A549 (cell line): ENCODE results near the gene LCN6. TPM values are rescaled to one million over a fixed set of nuclear protein-coding genes. Genes with fewer than 3 reads are reported as not detected.

Experiments used
- ATAC-seq, 2 experiments: fragments of 200-7000 bp in 1 of 2; fragments of >200 bp in 1 of 2; cut with Nextera tagmentation in 1 of 2; cut with Tn5 transposase in 1 of 2; 3 replicates each; pipeline versions ENCODE4 v1.8.0 to v1.9.1; 2018 to 2020; ENCODE audit warnings: mild to moderate bottlenecking in 1 of 2, moderate library complexity in 1 of 2
- CTCF ChIA-PET: fragments of 300-600 bp; sonication (Branson Sonifier 250); formaldehyde crosslinking; extraction: SDS; loops from one replicate; lab custom pipeline; 2021; ENCODE audit warnings: antibody characterized with exemption, inconsistent platforms; lab: Yijun Ruan, JAX
- POLR2A ChIA-PET: fragments of 350-600 bp; formaldehyde crosslinking; extraction: SDS; loops from one replicate; lab custom pipeline; 2021; ENCODE audit warnings: antibody characterized with exemption, inconsistent platforms; lab: Yijun Ruan, JAX
- DNase-seq, 2 experiments: peaks; one replicate each; pipeline versions ENCODE4 v3.0.0 to v3.0.0-alpha.2; 2011 to 2016; ENCODE audit warnings: low read depth in 1 of 2, low spot score in 1 of 2
- FAIRE-seq: peaks from 2 replicates; lab custom pipeline; 2011; peaks lifted over from hg19 to GRCh38; lab: Jason Lieb, UNC
- H3K27ac ChIP-seq, 2 experiments: fragments of >200 bp; sonication (Bioruptor Twin); formaldehyde crosslinking; 3 replicates each; pipeline ENCODE4 v1.5.1; 2016 to 2017
- H3K4me1 ChIP-seq: fragments of >200 bp; sonication (Bioruptor Twin); formaldehyde crosslinking; 3 replicates; pipeline ENCODE4 v1.6.1; 2016
- H3K4me2 ChIP-seq: fragments of >200 bp; sonication (Bioruptor Twin); formaldehyde crosslinking; 3 replicates; pipeline ENCODE4 v1.6.1; 2016
- H3K4me3 ChIP-seq: fragments of >200 bp; sonication (Bioruptor Twin); formaldehyde crosslinking; 3 replicates; pipeline ENCODE4 v1.5.1; 2016
- H3K9me3 ChIP-seq: fragments of >200 bp; sonication (Bioruptor Twin); formaldehyde crosslinking; 3 replicates; pipeline ENCODE4 v1.6.1; 2016
- CBX2 ChIP-seq: fragments of 200-600 bp; sonication (generic); IDR thresholded peaks from 2 replicates; pipeline ENCODE4 v1.6.1; 2016; ENCODE audit warnings: low read depth, mild to moderate bottlenecking, borderline replicate concordance
- CBX8 ChIP-seq: fragments of 200-600 bp; sonication (generic); IDR thresholded peaks from 2 replicates; pipeline ENCODE4 v1.6.1; 2016
- CEBPB ChIP-seq, 2 experiments: fragments of >200 bp in 1 of 2; sonication (Bioruptor Twin) in 1 of 2; formaldehyde crosslinking in 1 of 2; IDR thresholded peaks; 2 replicates each; pipeline ENCODE4 v1.6.1; 2012 to 2016
- CHD2 ChIP-seq: fragments of 150-350 bp; IDR thresholded peaks from 2 replicates; pipeline ENCODE4 v1.6.1; 2014; ENCODE audit warnings: low read length; ENCODE audit not compliant: partially characterized antibody
- FOSB ChIP-seq: fragments of 250-450 bp; sonication (Bioruptor Pico); IDR thresholded peaks from 2 replicates; pipeline ENCODE4 v1.5.0; 2020; ENCODE audit warnings: mild to moderate bottlenecking, moderate library complexity
- GATA3 ChIP-seq: IDR thresholded peaks from 2 replicates; pipeline ENCODE4 v1.6.1; 2012; ENCODE audit warnings: borderline replicate concordance
- HOXA7 ChIP-seq: fragments of 250-450 bp; sonication (Bioruptor Pico); IDR thresholded peaks from 2 replicates; pipeline ENCODE4 v1.5.0; 2020; ENCODE audit warnings: mild to moderate bottlenecking, moderate library complexity
- HOXB5 ChIP-seq: fragments of 250-450 bp; sonication (Bioruptor Pico); IDR thresholded peaks from 2 replicates; pipeline ENCODE4 v1.5.0; 2020; ENCODE audit warnings: mild to moderate bottlenecking, moderate library complexity
- KDM1A ChIP-seq: fragments of 200-600 bp; sonication (generic); IDR thresholded peaks from 2 replicates; pipeline ENCODE4 v1.6.1; 2016; ENCODE audit warnings: low read depth, mild to moderate bottlenecking
- MAFK ChIP-seq: fragments of 450-650 bp; IDR thresholded peaks from 2 replicates; pipeline ENCODE4 v1.6.1; 2014; ENCODE audit not compliant: partially characterized antibody
- MAZ ChIP-seq: fragments of 150-350 bp; IDR thresholded peaks from 2 replicates; pipeline ENCODE4 v1.6.1; 2014; ENCODE audit warnings: antibody characterized with exemption, low read depth, low read length, borderline replicate concordance
- MYC ChIP-seq: IDR thresholded peaks from 2 replicates; pipeline ENCODE4 v1.6.1; 2012; ENCODE audit warnings: mild to moderate bottlenecking, inconsistent platforms, low read length, improper control_type of control experiment, borderline replicate concordance
- NPAS2 ChIP-seq: fragments of 250-450 bp; sonication (Bioruptor Pico); IDR thresholded peaks from 2 replicates; pipeline ENCODE4 v1.8.0; 2022; ENCODE audit warnings: mild to moderate bottlenecking, moderate library complexity, borderline replicate concordance
- NR3C1 ChIP-seq: fragments of >200 bp; sonication (Bioruptor Twin); formaldehyde crosslinking; IDR thresholded peaks from 3 replicates; pipeline ENCODE4 v1.6.1; 2017
- POLR2A ChIP-seq: IDR thresholded peaks from 2 replicates; pipeline ENCODE4 v1.6.1; 2012; ENCODE audit warnings: mild to moderate bottlenecking, low read length
- RARB ChIP-seq: fragments of 250-450 bp; sonication (Bioruptor Pico); IDR thresholded peaks from 2 replicates; pipeline ENCODE4 v1.8.0; 2021; ENCODE audit warnings: mild to moderate bottlenecking, moderate library complexity
- RFX5 ChIP-seq: fragments of 450-650 bp; IDR thresholded peaks from 2 replicates; pipeline ENCODE4 v1.7.1; 2014; ENCODE audit warnings: antibody characterized with exemption, mild to moderate bottlenecking, moderate library complexity
- RNF2 ChIP-seq: fragments of 200-600 bp; sonication (generic); IDR thresholded peaks from 2 replicates; pipeline ENCODE4 v1.6.1; 2016; ENCODE audit warnings: low read depth, mild to moderate bottlenecking, antibody characterized with exemption, moderate library complexity, borderline replicate concordance
- SREBF2 ChIP-seq: fragments of 450-650 bp; IDR thresholded peaks from 2 replicates; pipeline ENCODE4 v1.6.1; 2014; ENCODE audit warnings: mild to moderate bottlenecking, moderate library complexity
- TFCP2L1 ChIP-seq: fragments of 250-450 bp; sonication (Bioruptor Pico); IDR thresholded peaks from 2 replicates; pipeline ENCODE4 v1.5.0; 2021; ENCODE audit warnings: mild to moderate bottlenecking
- TP53 ChIP-seq: fragments of 250-450 bp; sonication (Bioruptor Pico); IDR thresholded peaks from 2 replicates; pipeline ENCODE4 v1.5.0; 2021; ENCODE audit warnings: mild to moderate bottlenecking, moderate library complexity
- ZC3H11A ChIP-seq: fragments of 450-650 bp; IDR thresholded peaks from 2 replicates; pipeline ENCODE4 v1.6.1; 2014; ENCODE audit warnings: antibody characterized with exemption, mild to moderate bottlenecking
- ZNF302 ChIP-seq: fragments of 250-450 bp; sonication (Bioruptor Pico); IDR thresholded peaks from 2 replicates; pipeline ENCODE4 v1.9.0; 2021; ENCODE audit warnings: inconsistent platforms, mild to moderate bottlenecking, moderate library complexity
- WGBS: methylation state at CpG from one replicate; pipeline ENCODE4 v1.1.6; 2017; ENCODE audit errors: missing lambda C conversion rate; 5-methylcytosine and 5-hydroxymethylcytosine counted together
- polyA plus RNA-seq, 4 experiments: library from polyadenylated mRNA; depleted of rRNA in 3 of 4; stranded (reverse); fragments of >200 nt; fragmentation: RNase III in 1 of 4; extraction: RNeasy Plus Mini Kit Qiagen cat#74134 plus additional on column Dnase treatment in 1 of 4; gene quantifications; 2 replicates in 3 of 4; 3 replicates in 1 of 4; pipeline ENCODE4 v1.2.3, GENCODE V29; 2011 to 2017
- TF ChIP-seq, protein P1 (sequence below): IDR thresholded peaks from 2 replicates; pipeline ENCODE4 v1.6.1; 2012
- TF ChIP-seq, protein P2 (sequence below): IDR thresholded peaks from 2 replicates; pipeline ENCODE4 v1.6.1; 2012
- TF ChIP-seq, protein P3 (sequence below): fragments of 250-450 bp; sonication (Bioruptor Pico); IDR thresholded peaks from 2 replicates; pipeline ENCODE4 v1.5.0; 2021; ENCODE audit warnings: mild to moderate bottlenecking, moderate library complexity, borderline replicate concordance
- TF ChIP-seq, protein P4 (sequence below): fragments of >200 bp; sonication (Bioruptor Twin); formaldehyde crosslinking; IDR thresholded peaks from 3 replicates; pipeline ENCODE4 v1.6.1; 2016
- TF ChIP-seq, protein P5 (sequence below): fragments of 150-350 bp; IDR thresholded peaks from 2 replicates; pipeline ENCODE4 v1.6.1; 2014; ENCODE audit warnings: low read depth, mild to moderate bottlenecking, low read length
- TF ChIP-seq, protein P6 (sequence below): fragments of 450-650 bp; IDR thresholded peaks from 2 replicates; pipeline ENCODE4 v1.6.1; 2014; ENCODE audit warnings: antibody characterized with exemption

Gene LCN6
- polyA plus RNA-seq, 2 of the 4 experiments (the other 2 are of a cell fraction), result not detected

DNA sequence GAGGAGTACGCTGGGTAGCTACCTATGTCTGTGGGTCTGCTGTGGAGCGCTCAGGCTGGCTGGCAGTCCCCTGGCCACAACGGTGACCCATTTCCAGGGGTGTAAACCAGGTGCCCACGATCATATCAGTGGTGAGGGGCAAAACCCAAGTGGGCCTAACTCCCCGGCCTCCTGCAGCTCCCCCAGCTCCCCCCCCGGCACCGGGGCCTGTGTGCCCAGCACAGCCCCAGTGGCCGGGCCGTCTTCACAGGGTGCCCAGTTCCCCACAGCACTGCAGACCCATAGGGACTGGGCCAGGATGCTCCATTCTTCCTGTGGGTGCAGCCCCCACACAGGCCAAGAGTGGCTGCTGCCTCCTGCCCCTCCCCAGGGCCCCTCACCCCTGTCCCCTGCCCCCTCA is 10.7 kb upstream of the LCN6 start:
- FAIRE-seq, result no peak
- TF ChIP-seq, protein P1, sequence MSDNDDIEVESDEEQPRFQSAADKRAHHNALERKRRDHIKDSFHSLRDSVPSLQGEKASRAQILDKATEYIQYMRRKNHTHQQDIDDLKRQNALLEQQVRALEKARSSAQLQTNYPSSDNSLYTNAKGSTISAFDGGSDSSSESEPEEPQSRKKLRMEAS, result no peak
- no peak for TF ChIP-seq GATA3
- no peak for TF ChIP-seq POLR2A
- TF ChIP-seq, protein P2, sequence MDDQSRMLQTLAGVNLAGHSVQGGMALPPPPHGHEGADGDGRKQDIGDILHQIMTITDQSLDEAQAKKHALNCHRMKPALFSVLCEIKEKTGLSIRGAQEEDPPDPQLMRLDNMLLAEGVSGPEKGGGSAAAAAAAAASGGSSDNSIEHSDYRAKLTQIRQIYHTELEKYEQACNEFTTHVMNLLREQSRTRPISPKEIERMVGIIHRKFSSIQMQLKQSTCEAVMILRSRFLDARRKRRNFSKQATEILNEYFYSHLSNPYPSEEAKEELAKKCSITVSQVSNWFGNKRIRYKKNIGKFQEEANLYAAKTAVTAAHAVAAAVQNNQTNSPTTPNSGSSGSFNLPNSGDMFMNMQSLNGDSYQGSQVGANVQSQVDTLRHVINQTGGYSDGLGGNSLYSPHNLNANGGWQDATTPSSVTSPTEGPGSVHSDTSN, result no peak
- no peak for TF ChIP-seq FOSB (CRISPR knock-in tag)
- TF ChIP-seq TFCP2L1, result no peak
- no peak for TF ChIP-seq HOXB5 (CRISPR knock-in tag)
- no peak for TF ChIP-seq ZNF302 (CRISPR knock-in tag)
- no peak for TF ChIP-seq CBX8
- no peak for TF ChIP-seq RARB (CRISPR knock-in tag)
- TF ChIP-seq RFX5, result no peak
- no peak for TF ChIP-seq HOXA7
- TF ChIP-seq, protein P3, sequence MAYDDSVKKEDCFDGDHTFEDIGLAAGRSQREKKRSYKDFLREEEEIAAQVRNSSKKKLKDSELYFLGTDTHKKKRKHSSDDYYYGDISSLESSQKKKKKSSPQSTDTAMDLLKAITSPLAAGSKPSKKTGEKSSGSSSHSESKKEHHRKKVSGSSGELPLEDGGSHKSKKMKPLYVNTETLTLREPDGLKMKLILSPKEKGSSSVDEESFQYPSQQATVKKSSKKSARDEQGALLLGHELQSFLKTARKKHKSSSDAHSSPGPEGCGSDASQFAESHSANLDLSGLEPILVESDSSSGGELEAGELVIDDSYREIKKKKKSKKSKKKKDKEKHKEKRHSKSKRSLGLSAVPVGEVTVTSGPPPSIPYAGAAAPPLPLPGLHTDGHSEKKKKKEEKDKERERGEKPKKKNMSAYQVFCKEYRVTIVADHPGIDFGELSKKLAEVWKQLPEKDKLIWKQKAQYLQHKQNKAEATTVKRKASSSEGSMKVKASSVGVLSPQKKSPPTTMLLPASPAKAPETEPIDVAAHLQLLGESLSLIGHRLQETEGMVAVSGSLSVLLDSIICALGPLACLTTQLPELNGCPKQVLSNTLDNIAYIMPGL (CRISPR knock-in tag), result no peak
- no peak for TF ChIP-seq MYC
- no peak for TF ChIP-seq MAZ
- TF ChIP-seq KDM1A, result no peak
- no peak for TF ChIP-seq CEBPB (IDR thresholded peaks at IDR 0.05)
- no peak for TF ChIP-seq SREBF2
- TF ChIP-seq, protein P4, sequence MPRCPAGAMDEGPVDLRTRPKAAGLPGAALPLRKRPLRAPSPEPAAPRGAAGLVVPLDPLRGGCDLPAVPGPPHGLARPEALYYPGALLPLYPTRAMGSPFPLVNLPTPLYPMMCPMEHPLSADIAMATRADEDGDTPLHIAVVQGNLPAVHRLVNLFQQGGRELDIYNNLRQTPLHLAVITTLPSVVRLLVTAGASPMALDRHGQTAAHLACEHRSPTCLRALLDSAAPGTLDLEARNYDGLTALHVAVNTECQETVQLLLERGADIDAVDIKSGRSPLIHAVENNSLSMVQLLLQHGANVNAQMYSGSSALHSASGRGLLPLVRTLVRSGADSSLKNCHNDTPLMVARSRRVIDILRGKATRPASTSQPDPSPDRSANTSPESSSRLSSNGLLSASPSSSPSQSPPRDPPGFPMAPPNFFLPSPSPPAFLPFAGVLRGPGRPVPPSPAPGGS, result no peak
- no peak for TF ChIP-seq TP53

DNA sequence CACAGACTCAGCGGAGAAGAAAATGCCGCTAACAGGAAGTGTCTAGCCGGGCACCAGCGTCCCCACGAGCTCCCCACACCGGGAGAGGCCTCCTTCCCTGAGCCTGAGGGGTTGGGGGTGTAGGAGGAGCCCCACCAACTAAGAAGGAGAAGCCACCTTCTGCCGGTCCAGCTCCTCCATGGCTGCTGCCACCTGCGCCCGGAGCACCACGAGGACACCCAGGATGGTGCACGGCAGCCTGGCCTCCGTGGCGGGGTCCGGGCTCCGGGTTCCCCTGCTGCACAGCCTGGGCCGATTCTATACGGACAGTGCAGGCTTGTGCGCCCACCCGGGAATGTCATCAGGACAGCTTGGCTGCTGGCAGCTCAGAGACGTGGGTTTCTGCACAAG is 9.4 kb upstream of the LCN6 start:
- Histone ChIP-seq H3K4me3 (no peak overlapping the region), H3K9me3 (no peaks in the 10 kb centered on the region; the same call in 2 of the 3 replicates), H3K4me2 (no peak overlapping the region), H3K4me1 (peaks cover 8% of the 10 kb centered on the region), H3K27ac (no peak overlapping the region)
- FAIRE-seq, result no peak
- 87% methylated on average over 20 of the region's 20 CpGs for WGBS
- ChIA-PET POLR2A (no interaction called here), CTCF (interaction anchor here (0.6 to 28.0 kb wide), 6 partner anchors 11 to 307 kb away, joined by 3 to 625 read pairs (median 24); partner anchors contain the start of genes LCN10, LCN6 and TMEM141)
- ATAC-seq, result no peak
- no peak for DNase-seq
- no peak for TF ChIP-seq ZC3H11A
- TF ChIP-seq MAFK, result no peak
- TF ChIP-seq, protein P5, sequence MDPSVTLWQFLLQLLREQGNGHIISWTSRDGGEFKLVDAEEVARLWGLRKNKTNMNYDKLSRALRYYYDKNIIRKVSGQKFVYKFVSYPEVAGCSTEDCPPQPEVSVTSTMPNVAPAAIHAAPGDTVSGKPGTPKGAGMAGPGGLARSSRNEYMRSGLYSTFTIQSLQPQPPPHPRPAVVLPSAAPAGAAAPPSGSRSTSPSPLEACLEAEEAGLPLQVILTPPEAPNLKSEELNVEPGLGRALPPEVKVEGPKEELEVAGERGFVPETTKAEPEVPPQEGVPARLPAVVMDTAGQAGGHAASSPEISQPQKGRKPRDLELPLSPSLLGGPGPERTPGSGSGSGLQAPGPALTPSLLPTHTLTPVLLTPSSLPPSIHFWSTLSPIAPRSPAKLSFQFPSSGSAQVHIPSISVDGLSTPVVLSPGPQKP, result no peak
- no peak for TF ChIP-seq NR3C1
- TF ChIP-seq CBX2, result no peak
- TF ChIP-seq, protein P6, sequence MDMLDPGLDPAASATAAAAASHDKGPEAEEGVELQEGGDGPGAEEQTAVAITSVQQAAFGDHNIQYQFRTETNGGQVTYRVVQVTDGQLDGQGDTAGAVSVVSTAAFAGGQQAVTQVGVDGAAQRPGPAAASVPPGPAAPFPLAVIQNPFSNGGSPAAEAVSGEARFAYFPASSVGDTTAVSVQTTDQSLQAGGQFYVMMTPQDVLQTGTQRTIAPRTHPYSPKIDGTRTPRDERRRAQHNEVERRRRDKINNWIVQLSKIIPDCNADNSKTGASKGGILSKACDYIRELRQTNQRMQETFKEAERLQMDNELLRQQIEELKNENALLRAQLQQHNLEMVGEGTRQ, result no peak
- TF ChIP-seq RNF2, result no peak
- TF ChIP-seq POLR2A, result no peak
- no peak for TF ChIP-seq CHD2
- TF ChIP-seq, protein P1, result no peak
- no peak for TF ChIP-seq NPAS2 (CRISPR knock-in tag)

More for the DNA sequence above, 10.7 kb upstream of the LCN6 start:
- H3K9me3 ChIP-seq, result no peaks in the 10 kb centered on the region
- ATAC-seq (no peak), DNase-seq (no peak)
- peaks cover 12% of the 10 kb centered on the region for H3K4me1 ChIP-seq
- H3K4me3 ChIP-seq, result no peak overlapping the region
- ChIA-PET POLR2A (interaction anchor here (0.7 kb wide), 1 partner anchor 14 kb away, joined by 5 read pairs; no protein-coding TSS in a partner anchor), CTCF (interaction anchor here (0.6 to 28.0 kb wide), 8 partner anchors 13 to 327 kb away, joined by 3 to 625 read pairs (median 3); partner anchors contain the start of genes LCN10, LCN6 and TMEM141)
- WGBS, result 91% methylated on average over 4 of the region's 9 CpGs
- H3K27ac ChIP-seq, result no peak overlapping the region
- H3K4me2 ChIP-seq, result no peak overlapping the region
